Gastroesophageal sphincter (tissue), 3 donors: Measurements from ENCODE around the gene PLEKHG3.

ENCODE experiments used
- POLR2A ChIP-seq, 2 donors: fragments of 450-650 bp; IDR thresholded peaks; one replicate each; pipeline ENCODE4 v1.6.1; 2017; ENCODE audit warnings: antibody characterized with exemption in 2 of 2, mild to moderate bottlenecking in 2 of 2, moderate library complexity in 1 of 2
- TF ChIP-seq, protein P1 (sequence below), 4 experiments: fragments of 200-600 bp in 2 of 4; fragments of 450-650 bp in 2 of 4; sonication (generic) in 1 of 4; IDR thresholded peaks; one replicate each; pipeline ENCODE4 v1.5.1; 2017 to 2019; ENCODE audit warnings: antibody characterized with exemption in 4 of 4, mild to moderate bottlenecking in 2 of 4, moderate library complexity in 2 of 4

DNA sequence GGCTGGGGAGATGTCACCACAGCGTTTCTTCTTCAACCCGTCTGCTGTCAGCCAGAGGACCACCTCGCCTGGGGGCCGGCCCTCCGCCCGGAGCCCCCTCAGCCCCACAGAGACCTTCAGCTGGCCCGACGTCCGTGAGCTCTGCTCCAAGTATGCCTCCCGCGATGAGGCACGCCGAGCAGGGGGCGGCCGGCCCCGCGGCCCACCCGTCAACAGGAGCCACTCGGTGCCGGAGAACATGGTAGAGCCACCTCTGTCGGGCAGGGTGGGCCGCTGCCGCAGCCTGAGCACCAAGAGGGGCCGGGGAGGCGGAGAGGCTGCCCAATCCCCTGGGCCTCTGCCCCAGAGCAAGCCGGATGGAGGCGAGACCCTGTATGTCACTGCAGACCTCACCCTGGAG, 38.8 kb downstream of the PLEKHG3 start:
- TF ChIP-seq, protein P1, sequence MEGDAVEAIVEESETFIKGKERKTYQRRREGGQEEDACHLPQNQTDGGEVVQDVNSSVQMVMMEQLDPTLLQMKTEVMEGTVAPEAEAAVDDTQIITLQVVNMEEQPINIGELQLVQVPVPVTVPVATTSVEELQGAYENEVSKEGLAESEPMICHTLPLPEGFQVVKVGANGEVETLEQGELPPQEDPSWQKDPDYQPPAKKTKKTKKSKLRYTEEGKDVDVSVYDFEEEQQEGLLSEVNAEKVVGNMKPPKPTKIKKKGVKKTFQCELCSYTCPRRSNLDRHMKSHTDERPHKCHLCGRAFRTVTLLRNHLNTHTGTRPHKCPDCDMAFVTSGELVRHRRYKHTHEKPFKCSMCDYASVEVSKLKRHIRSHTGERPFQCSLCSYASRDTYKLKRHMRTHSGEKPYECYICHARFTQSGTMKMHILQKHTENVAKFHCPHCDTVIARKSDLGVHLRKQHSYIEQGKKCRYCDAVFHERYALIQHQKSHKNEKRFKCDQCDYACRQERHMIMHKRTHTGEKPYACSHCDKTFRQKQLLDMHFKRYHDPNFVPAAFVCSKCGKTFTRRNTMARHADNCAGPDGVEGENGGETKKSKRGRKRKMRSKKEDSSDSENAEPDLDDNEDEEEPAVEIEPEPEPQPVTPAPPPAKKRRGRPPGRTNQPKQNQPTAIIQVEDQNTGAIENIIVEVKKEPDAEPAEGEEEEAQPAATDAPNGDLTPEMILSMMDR (IDR thresholded peaks at IDR 0.05), result no peak
- TF ChIP-seq POLR2A (IDR thresholded peaks at IDR 0.05), result no peak
